Activated CD4-positive, alpha-beta T cell treated with anti-CD3 and anti-CD28 coated beads for 48 hours (primary cell): ENCODE results near the gene ADCY5.

Experiments
- DNase-seq: peaks from one replicate; pipeline ENCODE4 v3.0.0-alpha.2; 2020

ADCY5 gene

GRCh38 chr3:123338620-123339061, 110.2 kb downstream of the ADCY5 start:
- no peak for DNase-seq

GRCh38 chr3:123337948-123338619, 110.8 kb downstream of the ADCY5 start:
- DNase-seq = no peak

GRCh38 chr3:123337226-123337625, 111.7 kb downstream of the ADCY5 start:
- DNase-seq = no peak

- no peak for DNase-seq
These were observed 112.4 kb downstream of the ADCY5 start for GRCh38 chr3:123336441-123336851.

GRCh38 chr3:123336001-123336400, 112.9 kb downstream of the ADCY5 start:
- DNase-seq = no peak

- no peak for DNase-seq
These were observed 113.8 kb downstream of the ADCY5 start for GRCh38 chr3:123335007-123335670.

GRCh38 chr3:123334056-123334455, 114.8 kb downstream of the ADCY5 start:
- DNase-seq = no peak

- DNase-seq = no peak
These were observed 115.5 kb downstream of the ADCY5 start for GRCh38 chr3:123333401-123333800.

GRCh38 chr3:123332124-123332641, 116.7 kb downstream of the ADCY5 start:
- DNase-seq = no peak

- no peak for DNase-seq
These were observed 117.2 kb downstream of the ADCY5 start for GRCh38 chr3:123331651-123332050.

- no peak for DNase-seq
These were observed 117.9 kb downstream of the ADCY5 start for GRCh38 chr3:123331006-123331405.

- DNase-seq = no peak
These were observed 118.4 kb downstream of the ADCY5 start for GRCh38 chr3:123330441-123330991.

GRCh38 chr3:123329636-123330340, 119.1 kb downstream of the ADCY5 start:
- no peak for DNase-seq

GRCh38 chr3:123328851-123329635, 119.8 kb downstream of the ADCY5 start:
- DNase-seq = peak; percentile 83

GRCh38 chr3:123327956-123328850, 120.7 kb downstream of the ADCY5 start:
- no peak for DNase-seq

GRCh38 chr3:123327480-123327879, 121.4 kb downstream of the ADCY5 start:
- no peak for DNase-seq

GRCh38 chr3:123326531-123326930, 122.4 kb downstream of the ADCY5 start:
- DNase-seq = no peak

GRCh38 chr3:123325766-123326256, 123.1 kb downstream of the ADCY5 start:
- DNase-seq = no peak

GRCh38 chr3:123324880-123325765, 123.8 kb downstream of the ADCY5 start:
- DNase-seq = no peak

GRCh38 chr3:123323781-123324180, 125.1 kb downstream of the ADCY5 start:
- DNase-seq = no peak
